Uterus (tissue), 4 donors: ENCODE results near the gene HEY2. TPM values are rescaled to one million over a fixed set of nuclear protein-coding genes. Genes with fewer than 3 reads are reported as not detected.

ENCODE experiments used
- DNase-seq, 2 donors: peaks; one replicate each; pipeline ENCODE4 v3.0.0-alpha.2; 2019 to 2020
- H3K27ac ChIP-seq, 2 donors: fragments of 200-600 bp; sonication (generic); 1 replicate in 1 of 2; 2 replicates in 1 of 2; pipeline ENCODE4 v1.5.1; 2016 to 2018
- H3K27me3 ChIP-seq, 2 donors: fragments of 200-600 bp; sonication (generic); one replicate each; pipeline ENCODE4 v1.5.1; 2018 to 2019; ENCODE audit warnings: control low read depth in 1 of 2
- H3K36me3 ChIP-seq, 2 donors: fragments of 200-600 bp; sonication (generic); one replicate each; pipeline ENCODE4 v1.5.1; 2019; ENCODE audit warnings: control low read depth in 1 of 2
- H3K4me1 ChIP-seq, 2 donors: fragments of 200-600 bp; sonication (generic); one replicate each; pipeline ENCODE4 v1.5.1; 2018 to 2019; ENCODE audit warnings: control low read depth in 1 of 2
- H3K4me3 ChIP-seq, 2 donors: fragments of 200-600 bp; sonication (generic); 1 replicate in 1 of 2; 2 replicates in 1 of 2; pipeline ENCODE4 v1.5.1; 2018 to 2019; ENCODE audit warnings: mild to moderate bottlenecking in 1 of 2
- H3K9me3 ChIP-seq, 2 donors: fragments of 200-600 bp; sonication (generic); one replicate each; pipeline ENCODE4 v1.5.1; 2019; ENCODE audit warnings: control low read depth in 1 of 2
- CTCF ChIP-seq, 4 experiments: fragments of 200-600 bp in 2 of 4; fragments of 450-650 bp in 2 of 4; sonication (generic) in 2 of 4; IDR thresholded peaks; one replicate each; pipeline ENCODE4 v1.5.1; 2016 to 2019; ENCODE audit warnings: antibody characterized with exemption in 4 of 4, mild to moderate bottlenecking in 2 of 4, moderate library complexity in 1 of 4
- POLR2A ChIP-seq, 2 donors: fragments of 450-650 bp; IDR thresholded peaks; one replicate each; pipeline ENCODE4 v1.6.1; 2016; ENCODE audit warnings: antibody characterized with exemption in 2 of 2, mild to moderate bottlenecking in 1 of 2, moderate library complexity in 1 of 2
- intact Hi-C: fragments of 100-400 bp; cut with DNase I; formaldehyde crosslinking; loops from one replicate; pipeline ENCODE4 v1.15.1; 2023; ENCODE audit warnings: low total_unique reads
- total RNA-seq, 4 donors: library from RNA; depleted of rRNA in 3 of 4; stranded (reverse); fragments of >200 nt in 3 of 4; gene quantifications; one replicate each; pipeline versions ENCODE4 v1.1.0 to v1.2.4, GENCODE V29; 2014 to 2023
- donor health status: DM: yes; HTN: yes; CAD: no.

HEY2 gene
- total RNA-seq, 4 donors from 2014 or later = under 0.01 to 9.3 (median 6.9) TPM

DNA sequence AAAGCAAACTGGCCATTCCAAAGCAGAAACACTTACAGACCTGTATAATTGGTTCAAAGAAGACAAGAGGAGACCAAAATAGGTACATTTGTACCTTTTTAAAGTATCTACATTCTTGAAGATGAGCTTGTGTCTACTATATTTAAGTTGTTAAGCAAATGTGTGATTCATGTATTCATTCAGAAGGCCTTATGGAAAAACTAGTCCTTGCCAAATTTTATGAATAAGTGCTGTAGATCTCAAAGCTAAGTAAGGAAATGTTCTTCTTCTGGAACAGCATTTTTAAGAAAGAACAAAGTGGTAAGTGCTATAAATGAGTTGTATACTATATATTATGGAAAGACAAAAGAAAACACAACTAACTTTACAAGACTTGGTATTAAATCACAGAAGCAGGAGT is 22.2 kb upstream of the HEY2 start:
- TF ChIP-seq CTCF (IDR thresholded peaks at IDR 0.05) = no peak
- no peak for TF ChIP-seq POLR2A (IDR thresholded peaks at IDR 0.05)
- intact Hi-C loops = no loop called here
- Histone ChIP-seq H3K27me3 (no peaks in the 10 kb centered on the region), H3K27ac (no peak overlapping the region), H3K4me1 (no peaks in the 10 kb centered on the region), H3K9me3 (no peaks in the 10 kb centered on the region), H3K4me3 (no peak overlapping the region), H3K36me3 (no peaks in the 10 kb centered on the region)
- no peak for DNase-seq

- DNase-seq = no peak
- Histone ChIP-seq H3K36me3 (no peaks in the 10 kb centered on the region), H3K27me3 (no peaks in the 10 kb centered on the region), H3K9me3 (no peaks in the 10 kb centered on the region), H3K4me3 (no peak overlapping the region), H3K27ac (no peak overlapping the region), H3K4me1 (no peaks in the 10 kb centered on the region)
- TF ChIP-seq POLR2A (IDR thresholded peaks at IDR 0.05) (no peak), CTCF (IDR thresholded peaks at IDR 0.05) (no peak)
- intact Hi-C loops = no loop called here
Observed at GRCh38 chr6:125728739-125729138, 20.7 kb upstream of the HEY2 start.

DNA sequence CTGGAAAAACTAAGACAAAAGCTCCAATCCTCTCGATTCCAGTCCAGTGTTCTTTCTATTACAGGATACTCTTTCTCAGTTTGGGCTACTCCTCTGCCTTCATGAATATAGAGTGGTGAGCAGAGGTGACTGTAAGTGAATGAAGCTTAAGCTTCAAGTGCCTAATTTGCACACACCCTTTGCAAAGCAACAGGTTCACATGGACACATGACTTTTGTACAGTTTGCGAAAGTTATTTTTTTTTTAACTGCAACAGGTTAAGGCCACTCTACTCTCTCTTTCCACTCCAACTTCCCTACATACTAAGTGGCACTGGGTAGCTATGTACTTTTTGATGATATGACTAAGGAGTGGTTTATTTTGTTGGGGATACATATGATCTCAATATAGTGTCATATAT is 19.4 kb upstream of the HEY2 start:
- DNase-seq = no peak
- no peak for TF ChIP-seq POLR2A (IDR thresholded peaks at IDR 0.05)
- TF ChIP-seq CTCF (IDR thresholded peaks at IDR 0.05) = no peak
- no peak overlapping the region for H3K4me3 ChIP-seq
- intact Hi-C loops = no loop called here
- no peak overlapping the region for H3K27ac ChIP-seq
- H3K9me3 ChIP-seq = no peaks in the 10 kb centered on the region
- no peaks in the 10 kb centered on the region for H3K4me1 ChIP-seq
- no peaks in the 10 kb centered on the region for H3K27me3 ChIP-seq
- no peaks in the 10 kb centered on the region for H3K36me3 ChIP-seq

GRCh38 chr6:125732398-125732797 is 17.0 kb upstream of the HEY2 start:
- H3K27ac ChIP-seq = no peak overlapping the region
- DNase-seq = no peak
- TF ChIP-seq POLR2A (IDR thresholded peaks at IDR 0.05) (no peak), CTCF (IDR thresholded peaks at IDR 0.05) (no peak)
- intact Hi-C loops = no loop called here
- no peaks in the 10 kb centered on the region for H3K27me3 ChIP-seq
- no peaks in the 10 kb centered on the region for H3K36me3 ChIP-seq
- no peaks in the 10 kb centered on the region for H3K9me3 ChIP-seq
- H3K4me3 ChIP-seq = no peak overlapping the region
- no peaks in the 10 kb centered on the region for H3K4me1 ChIP-seq

DNA sequence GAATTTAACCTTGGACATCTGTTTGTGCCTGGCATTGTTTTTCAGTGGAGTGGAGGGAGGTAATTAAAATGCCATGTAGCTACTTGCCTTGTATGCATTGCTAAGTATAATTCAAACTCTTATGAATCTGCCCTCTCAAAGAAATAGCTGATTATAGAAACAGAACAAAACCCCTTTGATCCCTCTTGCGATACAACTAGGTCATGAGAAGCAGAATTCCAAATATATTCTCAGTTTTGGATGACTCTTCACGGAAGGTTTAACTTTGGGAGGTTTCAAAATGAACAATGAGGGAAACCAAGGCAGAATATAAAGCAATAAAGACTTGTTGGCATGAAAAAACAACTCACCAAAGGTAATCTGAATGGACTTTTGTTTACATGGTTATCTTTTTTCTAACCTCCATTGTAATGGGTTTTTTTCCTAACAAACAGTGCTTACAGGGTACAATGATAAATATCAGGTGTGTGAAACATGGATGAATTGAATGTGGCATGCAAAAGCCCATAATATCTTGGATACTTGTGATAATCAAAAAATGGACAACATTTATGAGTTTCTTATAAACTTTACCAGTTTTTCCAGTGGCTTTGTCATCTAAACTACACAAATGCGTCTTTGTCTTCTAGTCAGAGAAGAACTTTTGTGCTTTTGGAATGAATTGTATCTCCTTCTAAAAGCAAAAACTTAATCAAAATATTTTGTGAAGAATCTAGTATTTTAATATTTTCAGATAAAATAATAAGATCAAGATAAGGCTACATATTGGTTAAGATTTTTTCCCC is 15.7 kb upstream of the HEY2 start:
- no peaks in the 10 kb centered on the region for H3K9me3 ChIP-seq
- H3K4me3 ChIP-seq = no peak overlapping the region
- intact Hi-C loops = no loop called here
- no peak for DNase-seq
- H3K27me3 ChIP-seq = no peaks in the 10 kb centered on the region
- H3K36me3 ChIP-seq = no peaks in the 10 kb centered on the region
- TF ChIP-seq CTCF (IDR thresholded peaks at IDR 0.05) (no peak), POLR2A (IDR thresholded peaks at IDR 0.05) (no peak)
- H3K27ac ChIP-seq = no peak overlapping the region
- H3K4me1 ChIP-seq = no peaks in the 10 kb centered on the region
